ENCODE data around the gene KBTBD2.

The KBTBD2 gene

DNA sequence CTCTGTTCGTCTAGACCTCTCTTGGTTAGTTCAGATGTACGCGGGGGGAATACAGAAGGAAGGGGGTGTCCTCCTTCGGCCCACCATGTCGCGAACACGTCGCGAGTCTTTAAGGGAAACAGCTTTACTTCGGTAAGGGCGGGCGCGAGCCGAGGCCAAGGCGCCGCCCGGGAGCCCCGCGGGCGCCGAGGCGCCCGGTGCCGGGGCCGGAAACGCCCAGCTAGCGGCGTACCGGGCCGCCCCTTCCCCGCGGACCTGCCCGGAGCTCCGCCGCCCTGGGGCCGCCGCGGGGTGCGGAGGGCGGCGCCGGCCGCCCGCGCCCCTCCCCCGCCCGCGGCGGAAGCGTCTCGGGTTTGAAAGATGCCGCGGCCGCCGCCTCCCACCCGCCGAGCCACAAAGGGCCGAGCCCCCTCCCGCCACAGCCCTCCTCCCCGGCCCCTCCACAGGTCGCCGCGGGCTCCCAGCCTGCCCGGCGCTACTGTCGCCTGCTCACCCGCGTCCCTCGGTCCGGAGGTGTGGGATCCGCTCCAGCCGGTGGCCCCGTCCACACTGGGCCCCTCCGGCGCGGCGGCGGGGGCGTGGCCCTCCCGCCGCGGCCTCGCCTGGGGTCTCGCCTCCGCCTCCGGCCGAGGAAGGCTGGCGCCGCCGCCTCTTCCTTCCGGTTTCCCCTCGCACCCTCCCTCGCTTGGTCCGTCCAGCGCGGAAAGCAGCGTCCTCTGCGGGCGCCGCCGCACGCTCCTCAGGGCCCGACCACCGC is at the start of gene KBTBD2:
KBTBD2 (minus strand) TSS at position 718 of the 757 bp plus-strand sequence. CDS start 12,156 bp downstream, outside the sequence.
- H3K4me3 ChIP-seq (ENCODE audit: low read depth, low read length) = peak within 1 kb of the TSS; percentile 92
- TF ChIP-seq, protein P1, sequence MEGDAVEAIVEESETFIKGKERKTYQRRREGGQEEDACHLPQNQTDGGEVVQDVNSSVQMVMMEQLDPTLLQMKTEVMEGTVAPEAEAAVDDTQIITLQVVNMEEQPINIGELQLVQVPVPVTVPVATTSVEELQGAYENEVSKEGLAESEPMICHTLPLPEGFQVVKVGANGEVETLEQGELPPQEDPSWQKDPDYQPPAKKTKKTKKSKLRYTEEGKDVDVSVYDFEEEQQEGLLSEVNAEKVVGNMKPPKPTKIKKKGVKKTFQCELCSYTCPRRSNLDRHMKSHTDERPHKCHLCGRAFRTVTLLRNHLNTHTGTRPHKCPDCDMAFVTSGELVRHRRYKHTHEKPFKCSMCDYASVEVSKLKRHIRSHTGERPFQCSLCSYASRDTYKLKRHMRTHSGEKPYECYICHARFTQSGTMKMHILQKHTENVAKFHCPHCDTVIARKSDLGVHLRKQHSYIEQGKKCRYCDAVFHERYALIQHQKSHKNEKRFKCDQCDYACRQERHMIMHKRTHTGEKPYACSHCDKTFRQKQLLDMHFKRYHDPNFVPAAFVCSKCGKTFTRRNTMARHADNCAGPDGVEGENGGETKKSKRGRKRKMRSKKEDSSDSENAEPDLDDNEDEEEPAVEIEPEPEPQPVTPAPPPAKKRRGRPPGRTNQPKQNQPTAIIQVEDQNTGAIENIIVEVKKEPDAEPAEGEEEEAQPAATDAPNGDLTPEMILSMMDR (IDR thresholded peaks at IDR 0.05; ENCODE audit: borderline replicate concordance, insufficient read depth, low read depth, low read length) = no peak

DNA sequence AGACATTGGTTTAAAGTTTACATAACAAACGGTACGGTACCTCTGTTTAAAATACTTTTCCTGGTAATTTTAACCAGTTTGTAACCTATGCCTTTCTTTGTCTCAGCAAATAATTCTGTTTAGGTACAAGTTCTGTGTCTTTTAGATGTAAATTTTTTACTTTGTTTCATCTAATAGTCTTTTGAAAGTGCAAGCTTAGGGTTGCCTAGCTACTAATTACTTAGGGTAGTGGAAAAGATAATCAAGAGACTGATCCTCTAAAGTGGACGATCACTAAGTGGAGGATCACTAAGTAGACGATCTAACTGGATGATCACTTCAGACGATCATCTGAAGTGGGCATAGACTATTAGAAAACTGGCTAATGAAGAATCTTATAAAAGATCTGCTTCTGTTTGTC is 49.6 kb upstream of the KBTBD2 start:
- no peak overlapping the region for H3K4me3 ChIP-seq (ENCODE audit: low read depth, low read length)
- TF ChIP-seq, protein P1 (IDR thresholded peaks at IDR 0.05; ENCODE audit: borderline replicate concordance, insufficient read depth, low read depth, low read length) = no peak

DNA sequence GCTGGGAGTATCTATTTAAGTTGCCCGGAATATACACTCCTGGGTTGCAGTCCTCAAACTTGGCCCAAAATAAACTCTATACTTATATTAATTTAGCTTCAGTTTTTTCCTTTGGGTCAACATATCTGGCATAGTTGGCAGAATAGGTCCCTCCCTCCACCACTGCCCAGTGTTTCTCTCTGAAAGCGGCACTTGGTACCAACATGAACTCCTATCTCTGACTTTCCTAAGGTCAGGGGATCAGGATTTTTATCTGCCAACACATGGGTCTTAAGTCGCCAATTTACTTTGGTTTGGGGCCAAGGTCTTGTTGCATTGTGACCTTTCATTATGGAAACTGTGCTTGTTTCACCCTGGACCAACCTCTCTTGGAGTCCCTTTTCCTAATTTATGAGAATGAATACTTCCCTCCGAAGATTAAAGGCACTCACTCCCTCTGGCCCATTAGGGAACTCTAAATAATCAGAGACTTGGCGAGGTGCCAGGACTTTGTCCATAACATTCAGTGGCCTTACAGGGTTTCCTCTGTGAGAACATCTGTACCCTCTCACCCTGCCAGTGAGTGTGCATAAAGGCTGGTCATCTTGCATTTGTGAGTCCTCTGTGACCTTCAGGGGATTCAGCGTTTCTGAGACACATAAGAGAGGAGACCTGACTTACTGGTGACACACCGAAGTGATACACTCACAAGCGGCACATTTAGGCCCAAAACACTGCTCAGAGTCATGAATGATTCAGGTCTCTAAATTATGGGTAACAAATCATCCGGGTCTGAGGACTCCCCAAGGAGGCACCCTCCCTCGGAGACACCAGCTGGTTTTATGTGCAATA is 46.0 kb upstream of the KBTBD2 start:
- TF ChIP-seq, protein P1 (IDR thresholded peaks at IDR 0.05; ENCODE audit: borderline replicate concordance, insufficient read depth, low read depth, low read length) = no peak
- H3K4me3 ChIP-seq (ENCODE audit: low read depth, low read length) = no peak overlapping the region

DNA sequence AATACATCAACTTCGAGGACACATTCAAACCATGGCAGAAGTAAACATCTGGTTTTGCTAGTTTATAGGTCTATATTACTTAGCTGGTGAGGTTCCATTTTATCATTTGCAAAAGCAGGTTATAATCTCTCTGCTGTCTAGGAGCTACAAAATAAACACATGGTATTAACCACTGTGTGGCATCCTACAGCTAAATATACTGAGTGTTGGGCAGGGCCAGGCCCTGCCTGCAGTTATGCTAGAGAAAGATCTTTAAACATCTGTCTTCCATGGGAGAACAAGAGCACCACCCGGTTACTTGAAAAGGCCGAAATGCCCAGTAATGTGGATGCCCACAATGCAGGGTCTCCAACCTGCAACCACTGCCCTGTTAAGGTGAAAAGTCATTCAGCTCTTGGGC is 45.1 kb upstream of the KBTBD2 start:
- H3K4me3 ChIP-seq (ENCODE audit: low read depth, low read length) = no peak overlapping the region
- TF ChIP-seq, protein P1 (IDR thresholded peaks at IDR 0.05; ENCODE audit: borderline replicate concordance, insufficient read depth, low read depth, low read length) = no peak

DNA sequence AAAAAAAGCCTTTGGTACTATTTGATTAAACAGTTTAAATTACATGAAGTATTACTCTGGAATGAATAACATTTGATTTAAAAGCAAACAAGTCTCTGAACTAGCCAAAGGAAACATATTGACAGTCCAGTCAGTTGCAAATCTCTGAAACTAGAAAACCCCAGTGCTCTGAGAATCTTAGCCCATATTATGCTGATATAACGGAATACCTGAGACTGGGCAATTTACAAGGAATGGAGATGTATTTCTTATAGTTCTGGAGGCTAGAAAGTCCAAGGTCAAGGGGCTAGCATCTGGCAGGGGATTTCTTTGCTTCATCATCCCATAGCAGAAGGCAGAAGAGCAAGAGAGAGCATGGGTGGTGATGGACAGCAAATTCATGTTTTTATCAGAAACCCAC is 44.0 kb upstream of the KBTBD2 start:
- no peak overlapping the region for H3K4me3 ChIP-seq (ENCODE audit: low read depth, low read length)
- TF ChIP-seq, protein P1 (IDR thresholded peaks at IDR 0.05; ENCODE audit: borderline replicate concordance, insufficient read depth, low read depth, low read length) = no peak

- TF ChIP-seq, protein P1 (IDR thresholded peaks at IDR 0.05; ENCODE audit: borderline replicate concordance, insufficient read depth, low read depth, low read length) = no peak
- H3K4me3 ChIP-seq (ENCODE audit: low read depth, low read length) = no peak overlapping the region
Observed at GRCh38 chr7:32930378-32930777, 38.8 kb upstream of the KBTBD2 start.

Measured in GM12875 (cell line).